ENCODE data around the gene ATP8B4.
A peak's percentile ranks its signal among the peaks of the same experiment; 100 is the strongest.

ATP8B4 gene

DNA sequence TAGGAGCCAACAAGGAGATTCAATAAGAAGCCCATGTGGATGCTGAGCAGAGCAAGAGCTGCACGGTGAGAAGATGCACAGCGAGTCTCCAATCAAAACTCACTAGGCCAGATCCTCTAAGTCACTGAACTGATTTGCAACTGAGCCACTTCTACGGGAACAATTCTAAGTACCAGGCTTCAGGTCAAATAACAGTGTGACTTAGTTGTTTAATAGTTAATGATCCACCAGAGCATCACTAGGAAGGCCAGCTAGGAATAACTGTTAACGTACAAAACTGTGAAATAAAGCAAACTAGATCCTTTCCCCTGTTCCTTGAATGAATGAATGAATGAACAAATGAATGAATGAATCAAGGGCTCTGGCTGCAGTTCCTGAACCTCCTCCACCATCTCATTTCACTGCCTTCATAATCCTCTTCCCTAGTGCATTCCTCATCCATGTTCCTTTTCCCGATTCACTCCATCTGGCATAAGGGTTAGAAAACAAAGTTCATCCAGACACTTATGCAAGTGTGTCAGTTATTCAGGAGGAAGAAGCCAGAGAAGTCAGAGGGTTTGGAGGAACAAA lies 59.7 kb downstream of the ATP8B4 start:
- TF ChIP-seq JUND (IDR thresholded peaks at IDR 0.05; ENCODE audit: low read depth) = no peak
- in situ Hi-C loops (cut with HindIII; ENCODE audit: low pct_unique_long_range_greater_than_20kb, low sequenced_read_pairs) = no loop called here
- DNase-seq (ENCODE audit: low read depth in 1 of 2, low spot score in 1 of 2) = no peak

DNA sequence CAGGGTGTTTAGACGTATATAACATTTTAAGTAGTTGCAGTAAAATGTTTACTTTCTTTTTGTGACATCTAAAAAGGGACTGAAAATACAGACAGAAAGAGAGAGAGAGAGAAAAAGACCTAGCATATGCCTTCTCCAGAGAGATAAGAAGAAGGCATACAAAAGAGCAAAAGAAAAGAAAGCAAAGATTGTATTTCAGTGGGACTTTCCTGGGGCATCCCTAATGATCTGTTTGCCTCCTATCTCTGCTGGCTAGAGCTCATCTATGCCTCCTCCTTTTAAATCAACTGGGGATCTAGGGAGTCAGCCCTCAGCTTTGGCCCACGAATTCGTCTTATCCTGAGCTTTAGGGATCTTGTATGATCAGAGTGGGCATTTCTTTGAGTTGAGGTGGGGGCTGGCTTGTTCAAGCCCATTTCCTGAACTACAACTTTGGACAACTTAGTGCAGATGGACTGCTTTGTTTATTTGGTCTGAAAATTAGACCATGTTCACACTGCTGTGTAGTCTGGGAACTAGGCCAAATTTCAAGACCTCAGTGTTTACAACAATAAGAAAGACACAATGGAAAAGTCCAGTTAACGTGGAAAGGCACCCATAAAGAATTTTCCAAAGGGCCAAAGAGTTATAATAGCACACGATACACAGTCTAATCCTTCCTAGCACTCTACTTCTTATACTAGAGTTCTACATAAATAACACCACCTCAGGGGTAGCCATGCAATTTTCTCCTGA lies 61.0 kb downstream of the ATP8B4 start:
- in situ Hi-C loops (cut with HindIII; ENCODE audit: low pct_unique_long_range_greater_than_20kb, low sequenced_read_pairs) = no loop called here
- no peak for DNase-seq (ENCODE audit: low read depth in 1 of 2, low spot score in 1 of 2)
- TF ChIP-seq JUND (IDR thresholded peaks at IDR 0.05; ENCODE audit: low read depth) = no peak

DNA sequence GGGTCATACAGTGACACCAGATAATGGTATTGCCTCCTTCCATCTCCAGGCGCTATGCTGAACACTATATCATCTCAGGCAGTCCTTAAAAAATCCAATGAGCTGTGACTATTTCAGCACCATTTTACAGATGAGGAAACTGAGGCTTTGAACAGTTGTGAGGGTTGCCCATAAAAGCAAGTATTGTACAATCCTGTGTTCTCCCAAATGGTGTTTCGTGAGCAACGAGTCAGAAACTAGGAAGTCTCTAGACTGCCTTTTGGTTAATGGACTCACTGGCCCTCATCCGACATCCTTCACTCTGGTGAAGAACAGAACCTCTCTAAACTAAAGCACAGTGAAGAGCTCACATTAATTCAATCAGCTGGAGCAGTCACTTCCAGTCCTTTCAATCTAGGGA lies 61.8 kb downstream of the ATP8B4 start:
- TF ChIP-seq JUND (IDR thresholded peaks at IDR 0.05; ENCODE audit: low read depth) = no peak
- in situ Hi-C loops (cut with HindIII; ENCODE audit: low pct_unique_long_range_greater_than_20kb, low sequenced_read_pairs) = no loop called here
- no peak for DNase-seq (ENCODE audit: low read depth in 1 of 2, low spot score in 1 of 2)

DNA sequence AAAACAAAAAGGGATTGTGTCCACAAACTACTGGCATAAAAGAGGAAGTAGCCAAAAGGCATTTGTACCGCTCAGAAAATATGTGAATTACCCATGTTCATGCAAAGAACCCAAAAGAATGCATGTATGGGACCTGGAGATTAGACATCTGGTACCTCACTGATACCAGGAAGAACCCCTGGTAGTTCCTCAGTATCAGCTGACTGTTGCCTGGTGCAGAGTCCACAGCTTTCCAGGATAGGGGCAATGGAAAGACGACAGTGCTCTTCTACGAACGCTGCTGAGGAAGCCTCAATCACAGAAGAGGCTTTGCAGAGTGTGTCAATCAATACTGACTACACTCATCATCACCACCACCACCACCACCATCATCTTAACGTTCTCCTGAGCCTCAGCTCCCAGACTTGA lies 63.3 kb downstream of the ATP8B4 start:
- in situ Hi-C loops (cut with HindIII; ENCODE audit: low pct_unique_long_range_greater_than_20kb, low sequenced_read_pairs) = no loop called here
- no peak for DNase-seq (ENCODE audit: low read depth in 1 of 2, low spot score in 1 of 2)

GRCh38 chr15:50055332-50055731 lies 63.7 kb downstream of the ATP8B4 start:
- no peak for DNase-seq (ENCODE audit: low read depth in 1 of 2, low spot score in 1 of 2)
- in situ Hi-C loops (cut with HindIII; ENCODE audit: low pct_unique_long_range_greater_than_20kb, low sequenced_read_pairs) = no loop called here
- TF ChIP-seq JUND (IDR thresholded peaks at IDR 0.05; ENCODE audit: low read depth) = no peak

More for the DNA sequence above, 63.3 kb downstream of the ATP8B4 start:
- no peak for TF ChIP-seq JUND (IDR thresholded peaks at IDR 0.05; ENCODE audit: low read depth)

DNA sequence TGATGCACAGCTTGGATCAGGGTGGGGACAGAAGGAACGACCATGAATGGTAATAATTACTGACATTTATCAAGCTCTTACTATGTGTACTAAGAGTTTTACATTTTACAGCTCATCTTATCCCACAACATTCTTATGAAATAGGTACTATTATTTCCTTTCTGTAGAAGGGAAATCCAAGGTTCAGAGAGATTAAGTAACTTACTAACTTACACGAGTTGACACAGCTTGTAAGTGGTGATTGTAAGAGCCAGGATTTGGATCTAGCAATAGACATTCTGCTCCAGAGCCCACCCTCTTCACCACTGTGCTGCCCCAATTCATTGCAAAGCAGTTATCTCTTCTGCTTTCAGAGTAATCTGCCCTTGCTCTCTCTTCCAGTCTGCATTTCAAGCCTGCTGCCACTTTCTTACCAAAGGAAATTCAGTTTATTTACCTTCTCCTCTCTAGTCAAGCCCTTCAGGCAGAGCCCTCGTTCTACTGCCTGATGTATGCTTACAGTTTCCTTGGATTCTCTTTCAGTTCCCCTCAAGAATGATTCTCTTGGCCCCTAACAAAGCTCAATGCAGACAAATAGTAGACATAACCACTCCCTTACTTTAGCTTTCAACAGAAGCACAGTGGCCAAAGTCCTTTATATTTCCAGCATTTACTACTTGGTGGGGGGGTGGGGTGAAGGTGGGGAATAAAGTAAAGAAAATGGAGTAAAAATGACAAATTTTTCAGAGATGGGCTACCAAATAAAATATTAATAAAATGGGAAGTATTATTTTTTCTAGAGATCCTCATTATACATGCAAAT lies 65.8 kb downstream of the ATP8B4 start:
- TF ChIP-seq JUND (IDR thresholded peaks at IDR 0.05; ENCODE audit: low read depth) = no peak
- DNase-seq (ENCODE audit: low read depth in 1 of 2, low spot score in 1 of 2) = no peak
- in situ Hi-C loops (cut with HindIII; ENCODE audit: low pct_unique_long_range_greater_than_20kb, low sequenced_read_pairs) = no loop called here

DNA sequence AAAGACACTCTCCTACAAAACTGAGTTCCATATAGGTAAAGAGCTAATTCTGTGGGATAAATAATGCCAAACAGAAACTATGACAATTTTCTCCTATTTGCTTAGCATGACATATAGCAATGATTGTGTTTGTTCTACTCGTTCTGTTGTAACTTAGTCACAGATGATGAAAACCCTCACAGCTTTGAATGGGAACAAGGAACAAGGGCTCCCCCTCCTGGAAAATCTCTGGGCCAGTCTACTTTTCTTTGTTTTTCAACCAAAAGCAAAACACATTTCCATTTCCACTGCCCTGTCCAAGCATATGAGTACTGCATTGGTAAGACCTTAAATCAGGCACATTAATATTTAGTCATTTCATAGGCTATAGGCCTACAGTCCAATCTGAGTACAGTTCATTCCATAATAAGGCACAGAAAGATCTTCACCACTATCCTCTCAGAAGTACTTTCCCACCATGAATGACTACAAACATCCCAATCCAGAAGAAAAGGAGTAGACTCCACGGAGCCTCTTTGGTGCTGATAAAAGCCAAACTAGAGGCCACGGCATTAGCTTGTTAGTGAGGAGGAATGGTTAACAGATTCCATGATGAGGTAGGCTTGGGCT lies 67.1 kb downstream of the ATP8B4 start:
- peak; percentile 18 to 70 for DNase-seq (ENCODE audit: low read depth in 1 of 2, low spot score in 1 of 2)
- no peak for TF ChIP-seq JUND (IDR thresholded peaks at IDR 0.05; ENCODE audit: low read depth)
- in situ Hi-C loops (cut with HindIII; ENCODE audit: low pct_unique_long_range_greater_than_20kb, low sequenced_read_pairs) = no loop called here

DNA sequence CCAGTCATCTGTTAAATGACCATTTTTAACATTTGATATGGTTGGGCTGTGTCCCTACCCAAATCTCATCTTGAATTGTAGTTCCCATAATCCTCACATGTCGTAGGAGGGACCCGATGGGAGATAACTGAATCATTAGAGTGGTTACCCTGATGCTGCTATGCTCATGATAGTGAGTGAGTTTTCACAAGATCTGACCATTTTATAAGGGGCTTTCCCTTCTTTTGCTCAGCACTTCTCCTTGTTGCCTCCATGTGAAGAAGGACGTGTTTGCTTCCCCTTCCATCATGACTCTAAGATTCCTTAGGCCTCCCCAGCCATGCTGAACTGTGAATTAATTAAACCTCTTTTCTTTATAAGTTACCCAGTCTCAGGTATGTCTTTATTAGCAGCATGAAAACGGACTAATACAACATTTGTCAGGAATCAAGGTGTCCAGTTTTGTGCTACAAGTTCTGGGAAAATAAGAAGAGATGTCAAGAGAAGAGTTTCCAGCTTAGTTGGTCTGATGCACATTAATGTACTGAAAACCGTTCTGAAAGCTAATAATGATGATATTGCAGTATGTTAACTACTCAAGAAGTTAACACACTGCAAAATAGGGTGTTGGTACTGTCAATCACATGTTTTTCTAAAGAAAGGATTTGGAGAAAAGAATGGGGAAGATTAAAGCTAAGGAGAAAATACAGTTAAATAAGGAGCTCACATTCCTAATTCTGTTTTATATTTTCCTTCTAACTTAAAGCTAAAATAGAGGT lies 67.9 kb downstream of the ATP8B4 start:
- no peak for DNase-seq (ENCODE audit: low read depth in 1 of 2, low spot score in 1 of 2)
- in situ Hi-C loops (cut with HindIII; ENCODE audit: low pct_unique_long_range_greater_than_20kb, low sequenced_read_pairs) = no loop called here
- TF ChIP-seq JUND (IDR thresholded peaks at IDR 0.05; ENCODE audit: low read depth) = no peak

DNA sequence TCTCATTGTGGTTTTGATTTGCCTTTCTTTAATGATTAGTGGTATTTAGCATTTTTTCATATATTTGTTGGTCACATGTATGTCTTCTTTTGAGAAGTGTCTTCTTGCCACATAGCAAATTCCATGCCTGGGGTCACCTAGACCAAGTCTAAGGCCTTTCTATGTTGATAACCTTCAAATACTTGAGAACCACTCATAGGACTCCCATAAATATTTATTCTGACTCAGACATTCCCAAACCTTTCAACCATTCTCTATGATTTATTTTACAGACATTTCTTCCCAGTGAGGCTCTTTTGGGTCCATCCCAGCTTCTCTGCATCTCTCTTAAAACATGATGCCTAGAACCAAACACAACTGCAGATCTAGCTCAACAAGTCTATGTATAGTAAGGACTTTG lies 69.2 kb downstream of the ATP8B4 start:
- in situ Hi-C loops (cut with HindIII; ENCODE audit: low pct_unique_long_range_greater_than_20kb, low sequenced_read_pairs) = no loop called here
- TF ChIP-seq JUND (IDR thresholded peaks at IDR 0.05; ENCODE audit: low read depth) = no peak
- no peak for DNase-seq (ENCODE audit: low read depth in 1 of 2, low spot score in 1 of 2)

- in situ Hi-C loops (cut with HindIII; ENCODE audit: low pct_unique_long_range_greater_than_20kb, low sequenced_read_pairs) = no loop called here
- DNase-seq (ENCODE audit: low read depth in 1 of 2, low spot score in 1 of 2) = no peak
- TF ChIP-seq JUND (IDR thresholded peaks at IDR 0.05; ENCODE audit: low read depth) = no peak
Observed at GRCh38 chr15:50046867-50047266, 72.2 kb downstream of the ATP8B4 start.

DNA sequence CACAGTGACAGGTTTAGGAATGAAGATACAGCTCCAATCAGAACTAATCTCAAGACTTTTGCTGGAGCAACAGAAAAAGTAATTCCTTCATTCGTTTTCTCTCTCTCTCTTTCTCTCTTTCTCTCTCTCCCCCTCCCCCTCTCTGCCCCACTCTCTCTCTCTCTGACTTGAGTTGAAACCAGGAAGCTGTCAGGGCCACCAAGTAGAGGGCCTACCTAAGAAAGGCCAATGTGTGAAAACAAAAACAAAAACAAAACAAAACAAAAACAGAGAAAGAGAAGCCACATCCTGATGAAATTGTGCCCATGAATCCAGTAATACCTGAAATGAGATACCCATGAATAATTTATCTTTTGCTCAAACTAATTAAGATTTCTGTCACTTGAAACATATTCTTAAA lies 72.9 kb downstream of the ATP8B4 start:
- TF ChIP-seq JUND (IDR thresholded peaks at IDR 0.05; ENCODE audit: low read depth) = no peak
- in situ Hi-C loops (cut with HindIII; ENCODE audit: low pct_unique_long_range_greater_than_20kb, low sequenced_read_pairs) = no loop called here
- DNase-seq (ENCODE audit: low read depth in 1 of 2, low spot score in 1 of 2) = no peak

GRCh38 chr15:50044904-50045303 lies 74.1 kb downstream of the ATP8B4 start:
- DNase-seq (ENCODE audit: low read depth in 1 of 2, low spot score in 1 of 2) = no peak
- no peak for TF ChIP-seq JUND (IDR thresholded peaks at IDR 0.05; ENCODE audit: low read depth)
- in situ Hi-C loops (cut with HindIII; ENCODE audit: low pct_unique_long_range_greater_than_20kb, low sequenced_read_pairs) = no loop called here

All from T47D (cell line).